Dermis microvascular lymphatic vessel endothelial cell (primary cell): ENCODE measurements around the gene CEP97. TPM values are rescaled to one million over a fixed set of nuclear protein-coding genes. Genes with fewer than 3 reads are reported as not detected.
"Not testable (repeated sequence)": the region's sequence is repeated elsewhere in the genome, so short reads cannot be mapped to it uniquely, and the experiment has no call there.

Experiments
- DNase-seq, 2 donors: peaks; one replicate each; pipeline versions ENCODE4 v3.0.0 to v3.0.0-alpha.2; 2010; ENCODE audit warnings: low read depth in 2 of 2
- total RNA-seq: library from RNA; depleted of rRNA; stranded (reverse); fragments of >200 nt; gene quantifications from 2 replicates; pipeline ENCODE4 v1.2.1, GENCODE V29; 2014

CEP97 gene
- total RNA-seq, 1 donor from 2014 or later = 6.8 TPM

GRCh38 chr3:101701696-101702634, 22.4 kb upstream of the CEP97 start:
- no peak for DNase-seq

GRCh38 chr3:101702726-101703125, 21.7 kb upstream of the CEP97 start:
- no peak for DNase-seq

- DNase-seq = peak in 1 of 2 donors; percentile 13
Measured at GRCh38 chr3:101703169-101703568, 21.2 kb upstream of the CEP97 start.

DNA sequence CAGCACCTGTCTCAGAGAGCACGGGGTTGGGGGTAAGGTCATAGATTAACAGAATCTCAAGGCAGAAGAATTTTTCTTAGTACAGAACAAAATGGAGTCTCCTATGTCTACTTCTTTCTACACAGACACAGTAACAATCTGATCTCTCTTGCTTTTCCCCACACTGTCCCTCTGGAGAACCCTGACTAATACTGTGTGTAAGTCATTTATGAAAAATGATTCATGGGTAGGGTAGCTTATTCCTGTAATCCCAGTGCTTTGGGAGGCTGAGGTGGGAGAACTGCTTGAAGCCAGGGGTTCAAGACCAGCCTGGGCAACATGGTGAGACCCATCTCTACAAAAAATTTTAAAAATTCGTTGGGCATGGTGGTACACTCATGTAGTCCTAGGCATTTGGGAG, 19.8 kb upstream of the CEP97 start:
- DNase-seq = not testable (repeated sequence)

GRCh38 chr3:101709126-101709525, 15.3 kb upstream of the CEP97 start:
- DNase-seq = no peak

DNA sequence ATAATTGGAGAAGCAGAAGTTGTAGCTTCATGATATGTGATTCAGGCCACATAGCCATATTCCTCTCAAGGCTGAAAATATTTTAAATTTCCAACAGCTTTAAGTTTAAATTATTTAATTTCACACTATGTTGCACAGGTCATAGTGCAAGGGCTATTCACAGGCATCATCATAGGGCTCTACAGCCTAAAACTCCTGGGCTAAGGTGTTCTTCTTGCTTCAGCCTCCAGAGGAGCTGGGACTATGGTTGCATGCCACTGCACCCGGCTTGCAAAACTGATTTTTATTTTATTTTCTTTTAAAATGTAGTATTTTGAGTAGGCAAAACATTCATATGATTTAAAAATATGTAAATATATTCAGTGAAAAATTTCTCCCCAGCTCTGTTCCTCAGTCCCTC, 6.0 kb upstream of the CEP97 start:
- DNase-seq = no peak

- DNase-seq = no peak
Measured at GRCh38 chr3:101719604-101720185, 4.7 kb upstream of the CEP97 start.

- no peak for DNase-seq
Measured at GRCh38 chr3:101720851-101721840, 3.3 kb upstream of the CEP97 start.

DNA sequence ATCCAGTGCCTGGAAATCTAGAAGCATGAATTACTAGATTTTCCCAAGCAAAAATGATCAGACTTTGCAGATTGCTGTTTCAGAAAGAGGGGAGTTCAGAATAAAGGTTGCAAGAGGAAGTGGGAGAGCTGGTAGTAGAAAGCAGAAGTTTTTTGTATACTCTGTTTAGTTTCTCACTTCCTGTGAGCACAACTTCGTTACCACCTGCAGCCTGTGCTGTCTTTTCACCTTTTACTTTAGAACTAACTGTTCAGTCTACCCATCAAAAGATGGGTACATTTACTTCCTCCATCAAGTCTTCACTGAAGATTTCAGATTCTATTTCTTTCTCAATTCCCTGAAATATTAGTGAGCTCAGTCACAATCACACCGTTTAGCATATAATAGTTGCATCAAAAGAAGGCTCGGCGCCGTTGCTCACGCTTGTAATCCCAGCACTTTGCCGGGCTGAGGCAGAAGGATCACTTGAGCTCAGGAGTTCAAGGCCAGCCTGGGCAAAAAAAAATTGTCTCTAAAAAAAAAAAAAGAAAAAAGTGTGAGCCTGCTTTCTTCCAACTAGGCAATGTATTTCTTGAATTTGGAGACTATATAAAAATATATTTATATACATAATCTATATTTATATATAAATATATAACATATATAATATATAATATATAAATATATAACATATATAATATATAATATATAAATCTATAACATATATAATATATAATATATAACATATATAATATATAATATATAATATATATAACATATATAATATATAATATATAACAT, 1.8 kb upstream of the CEP97 start:
- no peak for DNase-seq

- peak in 1 of 2 donors; percentile 40 for DNase-seq
Measured at GRCh38 chr3:101725194-101725889, 928 bp downstream of the CEP97 start.

- no peak for DNase-seq
Measured at GRCh38 chr3:101725890-101726275, 1.5 kb downstream of the CEP97 start.

- DNase-seq = no peak
Measured at GRCh38 chr3:101729586-101729985, 5.2 kb downstream of the CEP97 start.

DNA sequence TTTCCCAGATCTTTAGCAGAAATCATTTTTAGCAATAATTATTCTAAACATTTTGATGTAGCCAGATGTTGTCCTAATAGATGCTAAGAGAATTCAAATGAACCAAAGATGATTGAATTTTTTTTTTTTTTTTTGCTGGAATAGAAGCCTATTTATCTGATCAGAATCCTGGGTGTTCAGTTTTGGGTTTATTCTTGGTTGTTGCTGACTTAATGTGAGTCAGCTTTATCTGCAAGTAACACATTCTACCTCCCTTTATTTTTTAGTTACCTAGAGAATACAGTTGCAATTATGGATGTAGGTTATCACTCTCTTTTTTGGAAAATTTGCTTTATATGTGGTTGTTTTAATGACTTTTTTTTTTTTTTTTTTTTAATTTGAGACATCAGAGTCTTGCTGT, 6.4 kb downstream of the CEP97 start:
- DNase-seq = no peak

DNA sequence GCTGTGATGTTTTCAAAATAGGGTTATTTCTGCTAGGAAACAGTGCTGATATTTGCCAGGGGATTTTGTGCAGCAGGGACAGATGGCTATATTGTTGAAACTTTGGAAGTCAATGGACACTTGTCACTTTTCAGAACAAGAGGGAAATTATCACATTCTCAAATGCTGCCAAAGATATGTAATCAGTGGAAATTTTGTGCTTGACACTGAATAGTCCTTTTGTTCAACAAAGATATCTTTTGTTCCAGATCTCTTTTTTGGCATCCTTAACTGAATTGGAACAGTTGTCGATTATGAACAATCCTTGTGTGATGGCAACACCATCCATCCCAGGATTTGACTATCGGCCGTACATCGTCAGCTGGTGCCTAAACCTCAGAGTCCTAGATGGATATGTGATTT, 7.8 kb downstream of the CEP97 start:
- DNase-seq = peak in 1 of 2 donors; percentile 6

DNA sequence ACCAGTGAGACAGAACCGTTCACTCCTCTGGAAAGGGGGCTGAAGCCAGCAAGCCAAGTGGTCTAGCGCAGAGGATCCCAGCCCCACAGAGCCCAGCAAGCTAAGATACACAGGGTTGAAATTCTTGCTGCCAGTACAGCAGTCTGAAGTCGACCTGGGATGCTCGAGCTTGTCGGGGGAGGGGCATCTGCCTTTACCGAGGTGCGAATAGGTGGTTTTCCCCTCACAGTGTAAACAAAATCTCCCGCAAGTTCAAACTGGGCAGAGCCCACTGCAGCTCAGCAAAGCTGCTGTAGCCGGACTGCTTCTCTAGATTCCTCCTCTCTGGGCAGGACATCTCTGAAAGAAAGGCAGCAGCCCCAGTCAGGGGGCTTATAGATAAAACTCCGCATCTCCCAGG, 11.4 kb downstream of the CEP97 start:
- no peak for DNase-seq

GRCh38 chr3:101741914-101742313, 17.5 kb downstream of the CEP97 start:
- not testable (repeated sequence) for DNase-seq

- DNase-seq = no peak
Measured at GRCh38 chr3:101744811-101745210, 20.4 kb downstream of the CEP97 start.

- not testable (repeated sequence) for DNase-seq
Measured at GRCh38 chr3:101745934-101746333, 21.5 kb downstream of the CEP97 start.

- not testable (repeated sequence) for DNase-seq
Measured at GRCh38 chr3:101753386-101754113, 29.1 kb downstream of the CEP97 start.

GRCh38 chr3:101758224-101758623, 33.8 kb downstream of the CEP97 start:
- no peak for DNase-seq
